Neural cell (in vitro differentiated cells): Measurements from ENCODE around the gene NPC1. TPM values are rescaled to one million over a fixed set of nuclear protein-coding genes. Genes with fewer than 3 reads are reported as not detected.

Experiments used
- H2AFZ ChIP-seq: fragments of 200-600, 300-800 bp; sonication (generic), shearing (Covaris generic); 2 replicates; pipeline ENCODE4 v1.6.0; 2014; ENCODE audit warnings: low read depth, mild to moderate bottlenecking, antibody characterized with exemption, low read length, moderate library complexity
- H3F3A ChIP-seq: fragments of 200-600 bp; shearing (Covaris generic); 2 replicates; pipeline ENCODE4 v1.6.1; 2016; ENCODE audit warnings: mild to moderate bottlenecking, moderate library complexity, mixed read lengths, antibody characterized with exemption, low read length; ENCODE audit not compliant: insufficient read depth, poor library complexity, severe bottlenecking
- H3K27ac ChIP-seq: fragments of 200-600, 300-800 bp; sonication (generic), shearing (Covaris generic); 2 replicates; pipeline ENCODE4 v1.5.1; 2014; ENCODE audit warnings: mild to moderate bottlenecking, low read length, moderate library complexity
- H3K27me3 ChIP-seq: fragments of 300-800, 200-600 bp; sonication (generic), shearing (Covaris generic); 2 replicates; pipeline ENCODE4 v1.6.0; 2014; ENCODE audit warnings: mild to moderate bottlenecking, low read depth, low read length, moderate library complexity; ENCODE audit not compliant: insufficient read depth
- H3K36me3 ChIP-seq: fragments of 300-800, 200-600 bp; sonication (generic), shearing (Covaris generic); 2 replicates; pipeline ENCODE4 v1.5.1; 2014; ENCODE audit warnings: mild to moderate bottlenecking, antibody characterized with exemption, low read length, moderate library complexity; ENCODE audit not compliant: insufficient read depth
- H3K4me2 ChIP-seq: fragments of 300-800, 200-600 bp; sonication (generic), shearing (Covaris generic); 2 replicates; pipeline ENCODE4 v1.6.0; 2014; ENCODE audit warnings: mild to moderate bottlenecking, low read length
- H3K4me3 ChIP-seq: fragments of 300-800, 200-600 bp; sonication (generic), shearing (Covaris generic); 2 replicates; pipeline ENCODE4 v1.5.1; 2014; ENCODE audit warnings: mild to moderate bottlenecking, low read length, moderate library complexity
- H3K79me2 ChIP-seq: fragments of 200-600 bp; shearing (Covaris generic); replicated peaks from 2 replicates; pipeline ENCODE4 v1.6.0; 2014; ENCODE audit warnings: mild to moderate bottlenecking, low read length, moderate library complexity; ENCODE audit not compliant: insufficient read depth
- H3K9ac ChIP-seq: fragments of 300-800, 200-600 bp; sonication (generic), shearing (Covaris generic); 2 replicates; pipeline ENCODE4 v1.6.1; 2016; ENCODE audit warnings: mild to moderate bottlenecking, low read length, mixed read lengths
- H3K9me2 ChIP-seq: fragments of 200-600 bp; shearing (Covaris generic); 2 replicates; pipeline ENCODE4 v1.6.1; 2016; ENCODE audit warnings: mild to moderate bottlenecking, low read length, mixed read lengths; ENCODE audit not compliant: insufficient read depth
- H3K9me3 ChIP-seq: fragments of 200-600, 300-800 bp; sonication (generic), shearing (Covaris generic); 2 replicates; pipeline ENCODE4 v1.6.1; 2016; ENCODE audit warnings: mild to moderate bottlenecking, mixed run types, low read length, moderate library complexity, mixed read lengths
- H4K20me1 ChIP-seq: fragments of 200-600 bp; shearing (Covaris generic); 2 replicates; pipeline ENCODE4 v1.6.1; 2016; ENCODE audit warnings: mild to moderate bottlenecking, mixed run types; ENCODE audit not compliant: insufficient read depth
- EP300 ChIP-seq: fragments of 450-650 bp; conservative IDR thresholded peaks from 2 replicates; pipeline ENCODE4 v1.6.1; 2014; ENCODE audit warnings: antibody characterized with exemption, mild to moderate bottlenecking, moderate library complexity; ENCODE audit not compliant: poor library complexity, severe bottlenecking
- EZH2 ChIP-seq: fragments of 200-600, 300-800 bp; shearing (Covaris generic), sonication (generic); IDR thresholded peaks from 2 replicates; pipeline ENCODE4 v1.6.1; 2014; ENCODE audit warnings: antibody characterized with exemption, low read length, borderline replicate concordance, mild to moderate bottlenecking; ENCODE audit not compliant: insufficient read depth, poor library complexity, severe bottlenecking
- MXI1 ChIP-seq: fragments of 450-650 bp; conservative IDR thresholded peaks from 2 replicates; pipeline ENCODE4 v1.6.1; 2014; ENCODE audit warnings: antibody characterized with exemption, mild to moderate bottlenecking; ENCODE audit not compliant: poor library complexity, severe bottlenecking
- POLR2AphosphoS5 ChIP-seq: IDR thresholded peaks from 2 replicates; pipeline ENCODE4 v1.6.1; 2012
- RAD21 ChIP-seq: fragments of 450-650 bp; conservative IDR thresholded peaks from 2 replicates; pipeline ENCODE4 v1.6.1; 2014; ENCODE audit warnings: antibody characterized with exemption, mild to moderate bottlenecking, moderate library complexity
- SMC3 ChIP-seq: fragments of 450-650 bp; conservative IDR thresholded peaks from 2 replicates; pipeline ENCODE4 v1.6.1; 2014; ENCODE audit warnings: antibody characterized with exemption, mild to moderate bottlenecking, moderate library complexity; ENCODE audit not compliant: poor library complexity
- TAF1 ChIP-seq: IDR thresholded peaks from 2 replicates; pipeline ENCODE4 v1.6.1; 2012; ENCODE audit warnings: low read depth
- polyA plus RNA-seq: library from polyadenylated mRNA; depleted of rRNA; stranded (reverse); fragments of >200 nt; gene quantifications from 2 replicates; pipeline ENCODE4 v1.2.3, GENCODE V29; 2014
- TF ChIP-seq, protein P1 (sequence below): IDR thresholded peaks from 2 replicates; pipeline ENCODE4 v1.6.1; 2012; ENCODE audit warnings: borderline replicate concordance
- TF ChIP-seq, protein P2 (sequence below): fragments of 450-650 bp; IDR thresholded peaks from 2 replicates; pipeline ENCODE4 v1.5.1; 2014; ENCODE audit warnings: antibody characterized with exemption, mild to moderate bottlenecking, moderate library complexity; ENCODE audit not compliant: poor library complexity, severe bottlenecking

NPC1 gene
- polyA plus RNA-seq, 1 donor from 2014 or later, result 20.9 TPM

DNA sequence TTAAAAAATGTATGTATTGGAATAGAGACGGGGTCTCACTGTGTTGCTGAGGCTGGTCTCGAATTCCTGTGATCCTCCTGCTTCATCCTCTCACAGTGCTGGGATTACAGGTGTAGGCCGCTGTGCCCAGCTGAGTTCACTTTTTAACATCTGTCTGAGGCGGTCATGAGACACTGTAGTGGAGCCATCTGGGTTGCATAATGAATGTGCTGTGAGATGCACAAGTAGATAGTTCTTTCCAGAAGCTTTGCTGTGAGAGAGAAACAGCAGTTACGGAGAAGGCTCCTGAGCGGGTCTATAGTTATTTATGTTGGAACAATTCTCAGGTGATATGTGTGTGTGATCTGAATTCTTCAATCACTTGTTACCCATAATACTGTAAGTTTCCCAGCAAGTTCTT lies 79.9 kb downstream of the NPC1 start:
- Histone ChIP-seq H3K79me2 (no peaks in the 10 kb centered on the region), H3K4me3 (no peak overlapping the region), H3F3A (no peaks in the 10 kb centered on the region), H3K9me2 (no peaks in the 10 kb centered on the region), H3K27ac (no peak overlapping the region), H3K9me3 (no peaks in the 10 kb centered on the region), H3K36me3 (no peaks in the 10 kb centered on the region), H4K20me1 (no peaks in the 10 kb centered on the region), H2AFZ (no peak overlapping the region), H3K4me2 (no peak overlapping the region), H3K27me3 (no peaks in the 10 kb centered on the region), H3K9ac (no peak overlapping the region)
- TF ChIP-seq TAF1 (no peak), RAD21 (no peak), MXI1 (no peak), POLR2AphosphoS5 (no peak), SMC3 (no peak), EZH2 (no peak), EP300 (no peak)
- TF ChIP-seq, protein P1, sequence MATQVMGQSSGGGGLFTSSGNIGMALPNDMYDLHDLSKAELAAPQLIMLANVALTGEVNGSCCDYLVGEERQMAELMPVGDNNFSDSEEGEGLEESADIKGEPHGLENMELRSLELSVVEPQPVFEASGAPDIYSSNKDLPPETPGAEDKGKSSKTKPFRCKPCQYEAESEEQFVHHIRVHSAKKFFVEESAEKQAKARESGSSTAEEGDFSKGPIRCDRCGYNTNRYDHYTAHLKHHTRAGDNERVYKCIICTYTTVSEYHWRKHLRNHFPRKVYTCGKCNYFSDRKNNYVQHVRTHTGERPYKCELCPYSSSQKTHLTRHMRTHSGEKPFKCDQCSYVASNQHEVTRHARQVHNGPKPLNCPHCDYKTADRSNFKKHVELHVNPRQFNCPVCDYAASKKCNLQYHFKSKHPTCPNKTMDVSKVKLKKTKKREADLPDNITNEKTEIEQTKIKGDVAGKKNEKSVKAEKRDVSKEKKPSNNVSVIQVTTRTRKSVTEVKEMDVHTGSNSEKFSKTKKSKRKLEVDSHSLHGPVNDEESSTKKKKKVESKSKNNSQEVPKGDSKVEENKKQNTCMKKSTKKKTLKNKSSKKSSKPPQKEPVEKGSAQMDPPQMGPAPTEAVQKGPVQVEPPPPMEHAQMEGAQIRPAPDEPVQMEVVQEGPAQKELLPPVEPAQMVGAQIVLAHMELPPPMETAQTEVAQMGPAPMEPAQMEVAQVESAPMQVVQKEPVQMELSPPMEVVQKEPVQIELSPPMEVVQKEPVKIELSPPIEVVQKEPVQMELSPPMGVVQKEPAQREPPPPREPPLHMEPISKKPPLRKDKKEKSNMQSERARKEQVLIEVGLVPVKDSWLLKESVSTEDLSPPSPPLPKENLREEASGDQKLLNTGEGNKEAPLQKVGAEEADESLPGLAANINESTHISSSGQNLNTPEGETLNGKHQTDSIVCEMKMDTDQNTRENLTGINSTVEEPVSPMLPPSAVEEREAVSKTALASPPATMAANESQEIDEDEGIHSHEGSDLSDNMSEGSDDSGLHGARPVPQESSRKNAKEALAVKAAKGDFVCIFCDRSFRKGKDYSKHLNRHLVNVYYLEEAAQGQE, result no peak
- TF ChIP-seq, protein P2, sequence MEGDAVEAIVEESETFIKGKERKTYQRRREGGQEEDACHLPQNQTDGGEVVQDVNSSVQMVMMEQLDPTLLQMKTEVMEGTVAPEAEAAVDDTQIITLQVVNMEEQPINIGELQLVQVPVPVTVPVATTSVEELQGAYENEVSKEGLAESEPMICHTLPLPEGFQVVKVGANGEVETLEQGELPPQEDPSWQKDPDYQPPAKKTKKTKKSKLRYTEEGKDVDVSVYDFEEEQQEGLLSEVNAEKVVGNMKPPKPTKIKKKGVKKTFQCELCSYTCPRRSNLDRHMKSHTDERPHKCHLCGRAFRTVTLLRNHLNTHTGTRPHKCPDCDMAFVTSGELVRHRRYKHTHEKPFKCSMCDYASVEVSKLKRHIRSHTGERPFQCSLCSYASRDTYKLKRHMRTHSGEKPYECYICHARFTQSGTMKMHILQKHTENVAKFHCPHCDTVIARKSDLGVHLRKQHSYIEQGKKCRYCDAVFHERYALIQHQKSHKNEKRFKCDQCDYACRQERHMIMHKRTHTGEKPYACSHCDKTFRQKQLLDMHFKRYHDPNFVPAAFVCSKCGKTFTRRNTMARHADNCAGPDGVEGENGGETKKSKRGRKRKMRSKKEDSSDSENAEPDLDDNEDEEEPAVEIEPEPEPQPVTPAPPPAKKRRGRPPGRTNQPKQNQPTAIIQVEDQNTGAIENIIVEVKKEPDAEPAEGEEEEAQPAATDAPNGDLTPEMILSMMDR, result no peak

DNA sequence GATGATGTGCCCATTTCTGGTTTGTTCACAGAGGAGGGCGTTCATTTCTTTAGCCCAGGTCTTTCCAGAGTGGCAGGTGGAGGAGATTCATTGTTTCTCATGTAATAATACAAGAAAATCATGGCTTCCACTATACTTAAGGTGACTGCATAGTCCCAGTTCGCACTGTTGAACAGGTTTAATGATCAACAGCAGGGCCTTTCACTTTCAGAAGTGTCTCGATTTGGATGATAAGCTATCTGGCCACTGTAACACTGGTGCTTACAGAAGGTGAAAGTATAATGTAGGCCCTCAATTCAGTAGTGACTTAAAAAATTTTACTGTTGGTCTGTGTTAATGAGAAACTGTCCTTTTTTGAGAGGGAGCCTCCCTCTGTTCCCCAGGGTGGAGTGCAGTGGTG lies 81.6 kb downstream of the NPC1 start:
- TF ChIP-seq POLR2AphosphoS5 (no peak), TAF1 (no peak), RAD21 (no peak), SMC3 (no peak), EP300 (no peak), MXI1 (no peak), EZH2 (no peak)
- TF ChIP-seq, protein P1, result no peak
- TF ChIP-seq, protein P2, result no peak
- Histone ChIP-seq H3K4me3 (peak overlapping the region; percentile 94), H3K27ac (no peak overlapping the region), H3K9me2 (no peaks in the 10 kb centered on the region), H2AFZ (no peak overlapping the region), H3K36me3 (no peaks in the 10 kb centered on the region), H3K9ac (no peak overlapping the region), H3F3A (no peaks in the 10 kb centered on the region), H3K4me2 (peak overlapping the region; percentile 68), H3K27me3 (no peaks in the 10 kb centered on the region), H3K9me3 (no peaks in the 10 kb centered on the region), H3K79me2 (no peaks in the 10 kb centered on the region), H4K20me1 (no peaks in the 10 kb centered on the region)
